ENCODE results near the gene MED4. TPM values are rescaled to one million over a fixed set of nuclear protein-coding genes. Genes with fewer than 3 reads are reported as not detected.

The MED4 gene
- total RNA-seq, 1 experiment from 2014 or later, result 26.5 TPM

DNA sequence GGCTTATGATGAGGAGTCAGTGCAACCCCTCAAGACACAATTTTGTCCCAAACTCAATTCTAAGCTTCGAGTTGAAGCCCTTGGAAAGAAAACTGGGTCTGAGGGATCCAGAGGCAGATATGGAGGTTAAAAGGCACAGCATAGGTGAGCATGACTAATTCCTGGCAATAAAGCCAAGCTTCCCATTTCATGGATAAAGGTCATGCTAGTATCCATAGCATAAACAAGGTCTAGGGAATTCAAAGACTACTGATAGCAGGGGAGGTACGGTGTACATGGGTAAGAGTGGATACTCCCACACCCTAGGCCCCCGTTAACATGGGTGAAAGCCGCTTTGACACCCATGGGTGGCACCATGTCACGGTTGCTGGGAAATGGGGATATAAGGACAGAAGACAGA is 24.0 kb downstream of the MED4 start:
- ATAC-seq (no peak), DNase-seq (ENCODE audit: low read depth, low spot score) (no peak)
- TF ChIP-seq, protein P1, sequence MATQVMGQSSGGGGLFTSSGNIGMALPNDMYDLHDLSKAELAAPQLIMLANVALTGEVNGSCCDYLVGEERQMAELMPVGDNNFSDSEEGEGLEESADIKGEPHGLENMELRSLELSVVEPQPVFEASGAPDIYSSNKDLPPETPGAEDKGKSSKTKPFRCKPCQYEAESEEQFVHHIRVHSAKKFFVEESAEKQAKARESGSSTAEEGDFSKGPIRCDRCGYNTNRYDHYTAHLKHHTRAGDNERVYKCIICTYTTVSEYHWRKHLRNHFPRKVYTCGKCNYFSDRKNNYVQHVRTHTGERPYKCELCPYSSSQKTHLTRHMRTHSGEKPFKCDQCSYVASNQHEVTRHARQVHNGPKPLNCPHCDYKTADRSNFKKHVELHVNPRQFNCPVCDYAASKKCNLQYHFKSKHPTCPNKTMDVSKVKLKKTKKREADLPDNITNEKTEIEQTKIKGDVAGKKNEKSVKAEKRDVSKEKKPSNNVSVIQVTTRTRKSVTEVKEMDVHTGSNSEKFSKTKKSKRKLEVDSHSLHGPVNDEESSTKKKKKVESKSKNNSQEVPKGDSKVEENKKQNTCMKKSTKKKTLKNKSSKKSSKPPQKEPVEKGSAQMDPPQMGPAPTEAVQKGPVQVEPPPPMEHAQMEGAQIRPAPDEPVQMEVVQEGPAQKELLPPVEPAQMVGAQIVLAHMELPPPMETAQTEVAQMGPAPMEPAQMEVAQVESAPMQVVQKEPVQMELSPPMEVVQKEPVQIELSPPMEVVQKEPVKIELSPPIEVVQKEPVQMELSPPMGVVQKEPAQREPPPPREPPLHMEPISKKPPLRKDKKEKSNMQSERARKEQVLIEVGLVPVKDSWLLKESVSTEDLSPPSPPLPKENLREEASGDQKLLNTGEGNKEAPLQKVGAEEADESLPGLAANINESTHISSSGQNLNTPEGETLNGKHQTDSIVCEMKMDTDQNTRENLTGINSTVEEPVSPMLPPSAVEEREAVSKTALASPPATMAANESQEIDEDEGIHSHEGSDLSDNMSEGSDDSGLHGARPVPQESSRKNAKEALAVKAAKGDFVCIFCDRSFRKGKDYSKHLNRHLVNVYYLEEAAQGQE (IDR thresholded peaks at IDR 0.05; ENCODE audit: insufficient read depth in 1 of 2, low read depth in 2 of 2, low read length in 1 of 2), result no peak
- no peak for TF ChIP-seq POLR2AphosphoS5 (IDR thresholded peaks at IDR 0.05; ENCODE audit: low read depth, low read length)
- intact Hi-C loops (cut with micrococcal nuclease; ENCODE audit: unreplicated experiment), result no loop called here
- CTCF ChIA-PET, result no interaction called here
- Histone ChIP-seq H3K4me3 (ENCODE audit: low read depth in 2 of 2, low read length in 2 of 2) (no peak overlapping the region), H3K9me3 (ENCODE audit: control insufficient read depth, insufficient read depth, low read depth, low read length) (peaks cover 13% of the 10 kb centered on the region; the same call in 1 of the 2 replicates), H3K4me1 (ENCODE audit: control insufficient read depth, insufficient read depth, low read length) (no peaks in the 10 kb centered on the region; the same call in 1 of the 2 replicates), H3K27ac (ENCODE audit: low read length) (no peak overlapping the region), H3K27me3 (ENCODE audit: control insufficient read depth, insufficient read depth, low read length) (no peaks in the 10 kb centered on the region), H3K36me3 (ENCODE audit: control insufficient read depth, insufficient read depth, low read length) (peaks cover 3% of the 10 kb centered on the region)
- POLR2A ChIA-PET, result no interaction called here
- BruUV-seq (replicated peaks), result no TSS peak
- in situ Hi-C loops (cut with HindIII; ENCODE audit: low pct_unique_long_range_greater_than_20kb, low sequenced_read_pairs), result no loop called here

DNA sequence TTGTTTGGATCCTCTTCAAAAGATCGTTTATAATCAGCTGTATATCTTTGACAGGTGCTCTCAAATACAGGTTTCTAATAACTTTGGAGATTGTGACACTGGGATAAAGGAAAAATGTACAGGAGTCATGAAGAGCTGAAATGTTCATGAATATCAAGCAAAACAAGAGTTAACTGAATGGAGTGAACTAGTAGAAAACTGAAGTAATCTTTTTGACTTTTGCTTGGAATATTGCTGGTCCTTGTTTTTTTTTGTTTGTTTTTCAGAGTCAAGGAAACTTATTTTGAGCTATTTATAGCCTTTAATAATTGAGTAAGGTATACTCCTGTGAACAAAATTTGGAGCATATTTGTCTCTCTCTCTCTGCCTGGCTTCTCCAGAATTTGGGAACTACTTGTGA is 25.3 kb downstream of the MED4 start:
- no peak for DNase-seq (ENCODE audit: low read depth, low spot score)
- BruUV-seq (replicated peaks), result no TSS peak
- in situ Hi-C loops (cut with HindIII; ENCODE audit: low pct_unique_long_range_greater_than_20kb, low sequenced_read_pairs) (no loop called here), intact Hi-C loops (cut with micrococcal nuclease; ENCODE audit: unreplicated experiment) (no loop called here)
- H3K4me3 ChIP-seq (ENCODE audit: low read depth in 2 of 2, low read length in 2 of 2), result no peak overlapping the region
- ATAC-seq, result no peak
- H3K4me1 ChIP-seq (ENCODE audit: control insufficient read depth, insufficient read depth, low read length), result no peaks in the 10 kb centered on the region; the same call in 1 of the 2 replicates
- POLR2A ChIA-PET, result no interaction called here
- TF ChIP-seq POLR2AphosphoS5 (IDR thresholded peaks at IDR 0.05; ENCODE audit: low read depth, low read length) (no peak), TCF7L2 (IDR thresholded peaks at IDR 0.05; ENCODE audit: low read depth, low read length) (no peak), SIN3A (IDR thresholded peaks at IDR 0.05; ENCODE audit: borderline replicate concordance, insufficient read depth, low read depth, low read length) (no peak)
- TF ChIP-seq, protein P2, sequence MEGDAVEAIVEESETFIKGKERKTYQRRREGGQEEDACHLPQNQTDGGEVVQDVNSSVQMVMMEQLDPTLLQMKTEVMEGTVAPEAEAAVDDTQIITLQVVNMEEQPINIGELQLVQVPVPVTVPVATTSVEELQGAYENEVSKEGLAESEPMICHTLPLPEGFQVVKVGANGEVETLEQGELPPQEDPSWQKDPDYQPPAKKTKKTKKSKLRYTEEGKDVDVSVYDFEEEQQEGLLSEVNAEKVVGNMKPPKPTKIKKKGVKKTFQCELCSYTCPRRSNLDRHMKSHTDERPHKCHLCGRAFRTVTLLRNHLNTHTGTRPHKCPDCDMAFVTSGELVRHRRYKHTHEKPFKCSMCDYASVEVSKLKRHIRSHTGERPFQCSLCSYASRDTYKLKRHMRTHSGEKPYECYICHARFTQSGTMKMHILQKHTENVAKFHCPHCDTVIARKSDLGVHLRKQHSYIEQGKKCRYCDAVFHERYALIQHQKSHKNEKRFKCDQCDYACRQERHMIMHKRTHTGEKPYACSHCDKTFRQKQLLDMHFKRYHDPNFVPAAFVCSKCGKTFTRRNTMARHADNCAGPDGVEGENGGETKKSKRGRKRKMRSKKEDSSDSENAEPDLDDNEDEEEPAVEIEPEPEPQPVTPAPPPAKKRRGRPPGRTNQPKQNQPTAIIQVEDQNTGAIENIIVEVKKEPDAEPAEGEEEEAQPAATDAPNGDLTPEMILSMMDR (IDR thresholded peaks at IDR 0.05), result no peak
- TF ChIP-seq, protein P1 (IDR thresholded peaks at IDR 0.05; ENCODE audit: insufficient read depth in 1 of 2, low read depth in 2 of 2, low read length in 1 of 2), result no peak
- CTCF ChIA-PET, result no interaction called here
- H3K9me3 ChIP-seq (ENCODE audit: control insufficient read depth, insufficient read depth, low read depth, low read length), result peaks cover 13% of the 10 kb centered on the region; the same call in 1 of the 2 replicates
- no peaks in the 10 kb centered on the region; the same call in 1 of the 2 replicates for H3K36me3 ChIP-seq (ENCODE audit: control insufficient read depth, insufficient read depth, low read length)
- H3K27me3 ChIP-seq (ENCODE audit: control insufficient read depth, insufficient read depth, low read length), result no peaks in the 10 kb centered on the region
- H3K27ac ChIP-seq (ENCODE audit: low read length), result no peak overlapping the region

All from Panc1 (cell line).